ENCODE measurements around the gene IRF8. TPM values are rescaled to one million over a fixed set of nuclear protein-coding genes. Genes with fewer than 3 reads are reported as not detected.

IRF8 gene
- polyA plus RNA-seq, 1 experiment: not detected

GRCh38 chr16:85881436-85881835 lies 17.5 kb upstream of the IRF8 start:
- Histone ChIP-seq H3K9me3 (ENCODE audit: control insufficient read depth, insufficient read depth, low read length) (no peaks in the 10 kb centered on the region), H3K27ac (ENCODE audit: low read depth, low read length) (no peak overlapping the region), H3K4me3 (ENCODE audit: low read depth, low read length) (no peak overlapping the region), H3K27me3 (ENCODE audit: control insufficient read depth, insufficient read depth, low read length) (peaks cover 51% of the 10 kb centered on the region)
- ChIA-PET CTCF (no interaction called here), POLR2A (no interaction called here)
- TF ChIP-seq CTCF (IDR thresholded peaks at IDR 0.05; ENCODE audit: low read depth, low read length): no peak
- DNase-seq (ENCODE audit: low read depth, low spot score): no peak

DNA sequence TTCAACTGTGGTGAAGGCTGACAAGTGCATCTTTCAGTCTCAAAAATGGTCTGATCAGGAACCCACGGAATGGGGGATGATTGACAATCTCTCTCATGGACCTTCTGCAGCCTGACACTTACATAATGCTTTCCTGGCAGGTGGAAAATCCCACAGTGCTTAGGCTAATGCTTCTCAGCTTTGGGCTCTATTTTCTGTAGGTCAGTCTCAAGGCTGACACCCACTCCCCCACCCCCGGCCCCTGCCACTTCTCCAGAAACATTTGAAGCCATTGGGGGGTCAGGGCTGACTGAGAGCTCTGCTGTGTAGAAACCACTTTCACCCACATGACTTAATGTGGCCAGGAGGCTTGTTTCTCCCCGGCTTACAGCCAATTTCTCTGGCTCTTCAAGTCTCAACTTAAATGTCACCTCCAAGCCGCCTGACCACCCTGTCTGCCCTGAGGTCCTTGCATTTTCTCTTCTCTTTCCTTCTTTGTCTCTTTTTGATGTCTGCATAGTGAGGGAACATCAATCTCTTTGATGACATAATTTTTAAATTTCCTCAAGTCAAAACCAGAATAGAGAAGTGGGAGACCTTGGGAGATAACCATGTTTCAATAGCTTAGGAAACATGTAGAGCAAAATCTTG lies 16.7 kb upstream of the IRF8 start:
- no peak for TF ChIP-seq CTCF (IDR thresholded peaks at IDR 0.05; ENCODE audit: low read depth, low read length)
- POLR2A ChIA-PET: no interaction called here
- Histone ChIP-seq H3K27me3 (ENCODE audit: control insufficient read depth, insufficient read depth, low read length) (peaks cover 51% of the 10 kb centered on the region), H3K4me3 (ENCODE audit: low read depth, low read length) (no peak overlapping the region), H3K27ac (ENCODE audit: low read depth, low read length) (no peak overlapping the region), H3K9me3 (ENCODE audit: control insufficient read depth, insufficient read depth, low read length) (no peaks in the 10 kb centered on the region)
- DNase-seq (ENCODE audit: low read depth, low spot score): no peak
- CTCF ChIA-PET: no interaction called here

- peaks cover 51% of the 10 kb centered on the region for H3K27me3 ChIP-seq (ENCODE audit: control insufficient read depth, insufficient read depth, low read length)
- DNase-seq (ENCODE audit: low read depth, low spot score): no peak
- CTCF ChIA-PET: no interaction called here
- H3K27ac ChIP-seq (ENCODE audit: low read depth, low read length): no peak overlapping the region
- H3K9me3 ChIP-seq (ENCODE audit: control insufficient read depth, insufficient read depth, low read length): no peaks in the 10 kb centered on the region
- TF ChIP-seq CTCF (IDR thresholded peaks at IDR 0.05; ENCODE audit: low read depth, low read length): no peak
- no peak overlapping the region for H3K4me3 ChIP-seq (ENCODE audit: low read depth, low read length)
- POLR2A ChIA-PET: no interaction called here
Observed at GRCh38 chr16:85883813-85884212, 15.1 kb upstream of the IRF8 start.

DNA sequence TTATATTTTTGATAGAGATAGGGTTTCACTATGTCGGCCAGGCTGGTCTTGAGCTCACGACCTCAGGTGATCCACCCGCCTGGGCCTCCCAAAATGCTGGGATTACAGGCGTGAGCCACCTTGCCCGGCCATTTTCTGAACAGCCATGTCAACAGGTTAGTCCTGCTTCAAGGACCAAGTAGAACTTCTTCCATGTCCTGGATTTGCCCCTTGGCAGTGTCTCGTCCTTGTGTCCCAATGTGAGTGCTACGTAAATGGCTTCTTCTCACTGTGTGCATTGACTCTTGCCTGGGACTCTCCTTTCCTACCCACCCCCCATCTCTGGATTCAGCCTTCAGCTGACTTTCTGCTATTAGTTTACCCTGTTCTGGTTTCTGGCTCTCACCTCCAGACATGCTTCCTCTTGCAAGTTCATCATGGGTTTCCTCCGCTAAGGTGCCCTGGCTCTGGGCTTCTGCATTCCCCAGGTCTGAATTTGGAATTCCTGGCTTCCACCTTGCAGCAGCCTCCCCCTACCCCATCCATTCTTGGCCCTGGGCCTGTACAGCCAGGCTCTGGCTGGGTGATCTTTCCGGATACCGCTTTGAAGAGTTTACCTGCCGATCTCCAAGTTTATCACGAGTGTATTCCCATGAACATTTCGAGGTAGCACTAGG lies 14.0 kb upstream of the IRF8 start:
- ChIA-PET CTCF (no interaction called here), POLR2A (no interaction called here)
- Histone ChIP-seq H3K27ac (ENCODE audit: low read depth, low read length) (no peak overlapping the region), H3K4me3 (ENCODE audit: low read depth, low read length) (no peak overlapping the region), H3K9me3 (ENCODE audit: control insufficient read depth, insufficient read depth, low read length) (no peaks in the 10 kb centered on the region), H3K27me3 (ENCODE audit: control insufficient read depth, insufficient read depth, low read length) (peaks cover 42% of the 10 kb centered on the region)
- TF ChIP-seq CTCF (IDR thresholded peaks at IDR 0.05; ENCODE audit: low read depth, low read length): no peak
- DNase-seq (ENCODE audit: low read depth, low spot score): no peak

DNA sequence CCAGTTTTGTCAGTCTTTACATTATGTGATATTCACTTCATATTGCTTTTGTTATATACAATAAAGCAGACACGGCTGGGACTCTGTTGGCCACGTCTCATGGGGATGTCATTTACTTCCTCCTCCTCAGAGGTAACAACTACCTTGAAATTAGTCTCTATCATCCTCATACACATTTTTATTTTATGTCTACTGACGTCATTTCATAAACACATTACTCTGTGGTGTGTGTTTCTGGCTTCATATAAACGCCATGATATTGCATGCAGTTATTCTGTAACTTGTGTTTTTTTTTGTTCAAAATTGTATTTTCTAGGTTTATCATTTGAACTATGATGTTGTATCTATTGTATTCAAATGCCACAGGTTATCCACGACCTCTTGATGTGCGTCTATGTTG lies 13.4 kb upstream of the IRF8 start:
- Histone ChIP-seq H3K4me3 (ENCODE audit: low read depth, low read length) (no peak overlapping the region), H3K27me3 (ENCODE audit: control insufficient read depth, insufficient read depth, low read length) (peaks cover 36% of the 10 kb centered on the region), H3K9me3 (ENCODE audit: control insufficient read depth, insufficient read depth, low read length) (no peaks in the 10 kb centered on the region), H3K27ac (ENCODE audit: low read depth, low read length) (no peak overlapping the region)
- TF ChIP-seq CTCF (IDR thresholded peaks at IDR 0.05; ENCODE audit: low read depth, low read length): no peak
- DNase-seq (ENCODE audit: low read depth, low spot score): no peak
- CTCF ChIA-PET: no interaction called here
- POLR2A ChIA-PET: no interaction called here
